HG03108 (cell line): ENCODE results near the gene PRR16.

ENCODE experiments used
- ATAC-seq: cut with Tn5 transposase; IDR thresholded peaks from one replicate; pipeline ENCODE4 v1.9.1; 2021; ENCODE audit warnings: moderate library complexity; ENCODE audit not compliant: unreplicated experiment

PRR16 gene

GRCh38 chr5:120703918-120704587 is 240.0 kb downstream of the PRR16 start:
- no peak for ATAC-seq

GRCh38 chr5:120706877-120707276 is 242.8 kb downstream of the PRR16 start:
- ATAC-seq = no peak

- ATAC-seq = no peak
These were observed 253.3 kb downstream of the PRR16 start for GRCh38 chr5:120717381-120717780.

- no peak for ATAC-seq
These were observed 266.1 kb downstream of the PRR16 start for GRCh38 chr5:120730214-120730613.

- no peak for ATAC-seq
These were observed 269.9 kb downstream of the PRR16 start for GRCh38 chr5:120734033-120734432.

- ATAC-seq = no peak
These were observed 271.0 kb downstream of the PRR16 start for GRCh38 chr5:120735076-120735475.
